Esophagus squamous epithelium (tissue), 5 donors: ENCODE results near the gene PLCB4. TPM values are rescaled to one million over a fixed set of nuclear protein-coding genes. Genes with fewer than 3 reads are reported as not detected.

Source experiments
- DNase-seq: peaks from one replicate; lab custom pipeline; 2025; lab: John Stamatoyannopoulos, UW
- H3K27ac ChIP-seq, 4 donors: fragments of 200-600 bp; sonication (generic); one replicate each; pipeline ENCODE4 v1.5.1; 2016 to 2019; ENCODE audit warnings: mild to moderate bottlenecking in 1 of 4
- H3K27me3 ChIP-seq, 4 donors: fragments of 200-600 bp; sonication (generic); 1 replicate in 3 of 4; 2 replicates in 1 of 4; pipeline versions ENCODE4 v1.5.1 to v1.6.0; 2017 to 2021; ENCODE audit warnings: antibody characterized with exemption in 1 of 4
- H3K36me3 ChIP-seq, 3 donors: fragments of 200-600 bp; sonication (generic); one replicate each; pipeline ENCODE4 v1.5.1; 2016 to 2019
- H3K4me1 ChIP-seq, 3 donors: fragments of 200-600 bp; sonication (generic); one replicate each; pipeline ENCODE4 v1.5.1; 2017 to 2019
- H3K4me3 ChIP-seq, 4 donors: fragments of 200-600 bp; sonication (generic); 1 replicate in 3 of 4; 2 replicates in 1 of 4; pipeline ENCODE4 v1.5.1; 2016 to 2019; ENCODE audit warnings: mild to moderate bottlenecking in 2 of 4, moderate library complexity in 1 of 4
- H3K9me3 ChIP-seq, 3 donors: fragments of 200-600 bp; sonication (generic); one replicate each; pipeline ENCODE4 v1.5.1; 2016 to 2019
- CTCF ChIP-seq, 6 experiments: fragments of 450-650 bp in 4 of 6; fragments of 200-600 bp in 2 of 6; sonication (generic) in 2 of 6; IDR thresholded peaks; one replicate each; pipeline ENCODE4 v1.5.1; 2016 to 2019; ENCODE audit warnings: antibody characterized with exemption in 6 of 6, mild to moderate bottlenecking in 4 of 6, moderate library complexity in 4 of 6
- POLR2A ChIP-seq, 4 donors: fragments of 450-650 bp; IDR thresholded peaks; one replicate each; pipeline ENCODE4 v1.6.1; 2017; ENCODE audit warnings: antibody characterized with exemption in 4 of 4, mild to moderate bottlenecking in 4 of 4, moderate library complexity in 3 of 4
- WGBS, 2 donors: methylation state at CpG; one replicate each; pipeline ENCODE4 v1.1.5; 2018; 5-methylcytosine and 5-hydroxymethylcytosine counted together
- intact Hi-C: fragments of 100-400 bp; cut with DNase I; formaldehyde crosslinking; loops from one replicate; pipeline ENCODE4 v1.15.0; 2022
- total RNA-seq, 4 donors: library from RNA; depleted of rRNA; stranded (reverse); fragments of >200 nt; gene quantifications; one replicate each; pipeline ENCODE4 v1.1.0, GENCODE V29; 2016
- donor health status: DM: yes; HTN: yes; CAD: no.

Gene PLCB4
- total RNA-seq, 4 donors from 2014 or later: 1.1 to 13.7 (median 2.8) TPM

- H3K9me3 ChIP-seq: no peaks in the 10 kb centered on the region
- WGBS, 2 donors: 77 to 79% methylated on average over 3 to 9 of the region's 9 CpGs
Measured at GRCh38 chr20:9485614-9486340, 416.9 kb downstream of the PLCB4 start.

GRCh38 chr20:9487231-9487630 is 418.3 kb downstream of the PLCB4 start:
- DNase-seq: no peak
- WGBS, 2 donors: 69 to 79% methylated on average over 4 of the region's 4 CpGs
- no peaks in the 10 kb centered on the region for H3K9me3 ChIP-seq

More at GRCh38 chr20:9485614-9486340, 416.9 kb downstream of the PLCB4 start:
- H3K4me1 ChIP-seq: no peaks in the 10 kb centered on the region
- no peak overlapping the region for H3K27ac ChIP-seq
- no peaks in the 10 kb centered on the region for H3K36me3 ChIP-seq
- intact Hi-C loops: no loop called here
- no peak for TF ChIP-seq CTCF (IDR thresholded peaks at IDR 0.05)
- no peak for TF ChIP-seq POLR2A (IDR thresholded peaks at IDR 0.05)
- H3K27me3 ChIP-seq: no peaks in the 10 kb centered on the region
- DNase-seq: no peak
- no peak overlapping the region for H3K4me3 ChIP-seq

GRCh38 chr20:9488063-9488462 is 419.2 kb downstream of the PLCB4 start:
- no peak for DNase-seq
- 29 to 38% methylated on average over 2 of the region's 2 CpGs for WGBS, 2 donors
- no peak for TF ChIP-seq CTCF (IDR thresholded peaks at IDR 0.05)
- TF ChIP-seq POLR2A (IDR thresholded peaks at IDR 0.05): no peak

More at GRCh38 chr20:9487231-9487630, 418.3 kb downstream of the PLCB4 start:
- H3K27ac ChIP-seq: no peak overlapping the region
- no peaks in the 10 kb centered on the region for H3K4me1 ChIP-seq
- H3K4me3 ChIP-seq: no peak overlapping the region
- intact Hi-C loops: no loop called here
- no peaks in the 10 kb centered on the region for H3K27me3 ChIP-seq
- TF ChIP-seq CTCF (IDR thresholded peaks at IDR 0.05) (no peak), POLR2A (IDR thresholded peaks at IDR 0.05) (no peak)
- no peaks in the 10 kb centered on the region for H3K36me3 ChIP-seq

GRCh38 chr20:9490161-9490560 is 421.3 kb downstream of the PLCB4 start:
- H3K27me3 ChIP-seq: no peaks in the 10 kb centered on the region
- H3K4me1 ChIP-seq: no peaks in the 10 kb centered on the region
- no peak overlapping the region for H3K4me3 ChIP-seq
- H3K36me3 ChIP-seq: no peaks in the 10 kb centered on the region
- no peak for TF ChIP-seq CTCF (IDR thresholded peaks at IDR 0.05)
- no peak for TF ChIP-seq POLR2A (IDR thresholded peaks at IDR 0.05)
- 61 to 69% methylated on average over 3 of the region's 3 CpGs for WGBS, 2 donors
- H3K27ac ChIP-seq: no peak overlapping the region
- intact Hi-C loops: no loop called here
- no peak for DNase-seq
- H3K9me3 ChIP-seq: no peaks in the 10 kb centered on the region

More at GRCh38 chr20:9488063-9488462, 419.2 kb downstream of the PLCB4 start:
- Histone ChIP-seq H3K4me3 (no peak overlapping the region), H3K27ac (no peak overlapping the region), H3K36me3 (no peaks in the 10 kb centered on the region), H3K27me3 (no peaks in the 10 kb centered on the region), H3K4me1 (no peaks in the 10 kb centered on the region), H3K9me3 (no peaks in the 10 kb centered on the region)
- intact Hi-C loops: no loop called here

GRCh38 chr20:9490631-9491030 is 421.7 kb downstream of the PLCB4 start:
- no peak for DNase-seq
- no peaks in the 10 kb centered on the region for H3K36me3 ChIP-seq
- 86 to 95% methylated on average over 3 of the region's 3 CpGs for WGBS, 2 donors
- no peaks in the 10 kb centered on the region for H3K4me1 ChIP-seq
- TF ChIP-seq POLR2A (IDR thresholded peaks at IDR 0.05) (no peak), CTCF (IDR thresholded peaks at IDR 0.05) (no peak)
- intact Hi-C loops: no loop called here
- H3K27me3 ChIP-seq: no peaks in the 10 kb centered on the region
- H3K4me3 ChIP-seq: no peak overlapping the region
- H3K27ac ChIP-seq: no peak overlapping the region
- H3K9me3 ChIP-seq: no peaks in the 10 kb centered on the region
